RCC 7860 (cell line): ENCODE measurements around the gene ATP2C2.
"Not testable (repeated sequence)": the region's sequence is repeated elsewhere in the genome, so short reads cannot be mapped to it uniquely, and the experiment has no call there.

ENCODE experiments used
- DNase-seq: peaks from one replicate; pipeline ENCODE4 v3.0.0-alpha.2; 2015; ENCODE audit warnings: low spot score
- FAIRE-seq: peaks from 2 replicates; lab custom pipeline; 2012; peaks lifted over from hg19 to GRCh38; lab: Jason Lieb, UNC

ATP2C2 gene

GRCh38 chr16:84391151-84392030, 23.1 kb downstream of the ATP2C2 start:
- FAIRE-seq = no peak
- DNase-seq = no peak

- DNase-seq = no peak
Observed at GRCh38 chr16:84392031-84392360, 23.7 kb downstream of the ATP2C2 start.

GRCh38 chr16:84396082-84396481, 27.7 kb downstream of the ATP2C2 start:
- not testable (repeated sequence) for DNase-seq, FAIRE-seq

More at GRCh38 chr16:84392031-84392360, 23.7 kb downstream of the ATP2C2 start:
- FAIRE-seq = no peak

- no peak for FAIRE-seq
- peak; percentile 43 for DNase-seq
Observed at GRCh38 chr16:84396537-84397008, 28.2 kb downstream of the ATP2C2 start.

GRCh38 chr16:84397090-84397489, 28.8 kb downstream of the ATP2C2 start:
- DNase-seq (no peak), FAIRE-seq (no peak)

GRCh38 chr16:84398701-84399100, 30.4 kb downstream of the ATP2C2 start:
- FAIRE-seq = no peak
- no peak for DNase-seq

- not testable (repeated sequence) for FAIRE-seq
Observed at GRCh38 chr16:84399912-84400311, 31.6 kb downstream of the ATP2C2 start.

GRCh38 chr16:84403435-84403834, 35.1 kb downstream of the ATP2C2 start:
- not testable (repeated sequence) for DNase-seq, FAIRE-seq

More at GRCh38 chr16:84399912-84400311, 31.6 kb downstream of the ATP2C2 start:
- DNase-seq = not testable (repeated sequence)

- no peak for DNase-seq
- no peak for FAIRE-seq
Observed at GRCh38 chr16:84404324-84404723, 36.0 kb downstream of the ATP2C2 start.

GRCh38 chr16:84404936-84405639, 36.8 kb downstream of the ATP2C2 start:
- DNase-seq = no peak
- FAIRE-seq = no peak

GRCh38 chr16:84406006-84406963, 37.9 kb downstream of the ATP2C2 start:
- no peak for FAIRE-seq
- DNase-seq = no peak

- no peak for FAIRE-seq
Observed at GRCh38 chr16:84407588-84408313, 39.4 kb downstream of the ATP2C2 start.

GRCh38 chr16:84408314-84408690, 40.0 kb downstream of the ATP2C2 start:
- FAIRE-seq (no peak), DNase-seq (no peak)

More at GRCh38 chr16:84407588-84408313, 39.4 kb downstream of the ATP2C2 start:
- DNase-seq = no peak

- no peak for FAIRE-seq
- DNase-seq = no peak
Observed at GRCh38 chr16:84408856-84409255, 40.5 kb downstream of the ATP2C2 start.

GRCh38 chr16:84410361-84411138, 42.2 kb downstream of the ATP2C2 start:
- DNase-seq (no peak), FAIRE-seq (no peak)

GRCh38 chr16:84411768-84412167, 43.4 kb downstream of the ATP2C2 start:
- FAIRE-seq (no peak), DNase-seq (no peak)

GRCh38 chr16:84412262-84412661, 43.9 kb downstream of the ATP2C2 start:
- FAIRE-seq (no peak), DNase-seq (no peak)

- DNase-seq = no peak
- no peak for FAIRE-seq
Observed at GRCh38 chr16:84413244-84414004, 45.1 kb downstream of the ATP2C2 start.
